Upper lobe of left lung (tissue), 4 donors: ENCODE measurements around the gene BABAM2.

Experiments
- EP300 ChIP-seq, 4 donors: sonication (generic); formaldehyde crosslinking; IDR thresholded peaks; one replicate each; pipeline ENCODE4 v1.5.1; 2017; ENCODE audit warnings: antibody characterized with exemption in 4 of 4, control low read depth in 2 of 4
- POLR2A ChIP-seq, 4 donors: fragments of 450-650 bp; IDR thresholded peaks; one replicate each; pipeline ENCODE4 v1.5.1; 2016 to 2017; ENCODE audit warnings: antibody characterized with exemption in 4 of 4, mild to moderate bottlenecking in 2 of 4
- TF ChIP-seq, protein P1 (sequence below), 6 experiments: fragments of 450-650 bp in 4 of 6; fragments of 200-600 bp in 2 of 6; sonication (generic) in 2 of 6; IDR thresholded peaks; one replicate each; pipeline ENCODE4 v1.5.1; 2016 to 2019; ENCODE audit warnings: antibody characterized with exemption in 6 of 6

DNA sequence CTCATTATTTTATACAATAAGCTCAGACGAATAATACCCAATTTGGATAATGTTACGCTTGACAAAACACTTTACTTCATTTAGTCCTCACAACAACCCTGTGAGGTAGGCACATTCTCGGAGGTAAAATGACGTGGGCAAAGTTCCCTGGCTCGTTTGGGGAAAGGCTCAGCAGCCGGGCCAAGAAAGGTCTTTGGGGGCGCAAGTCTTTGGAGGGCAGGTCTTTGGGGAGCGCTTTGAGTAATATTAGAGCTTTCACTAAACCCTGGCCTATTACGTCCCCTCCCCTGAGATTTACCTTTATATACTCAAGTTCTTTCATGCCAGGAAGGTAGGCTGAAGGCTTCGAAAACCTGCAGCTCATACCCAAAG lies 769 bp upstream of the BABAM2 start:
- TF ChIP-seq, protein P1, sequence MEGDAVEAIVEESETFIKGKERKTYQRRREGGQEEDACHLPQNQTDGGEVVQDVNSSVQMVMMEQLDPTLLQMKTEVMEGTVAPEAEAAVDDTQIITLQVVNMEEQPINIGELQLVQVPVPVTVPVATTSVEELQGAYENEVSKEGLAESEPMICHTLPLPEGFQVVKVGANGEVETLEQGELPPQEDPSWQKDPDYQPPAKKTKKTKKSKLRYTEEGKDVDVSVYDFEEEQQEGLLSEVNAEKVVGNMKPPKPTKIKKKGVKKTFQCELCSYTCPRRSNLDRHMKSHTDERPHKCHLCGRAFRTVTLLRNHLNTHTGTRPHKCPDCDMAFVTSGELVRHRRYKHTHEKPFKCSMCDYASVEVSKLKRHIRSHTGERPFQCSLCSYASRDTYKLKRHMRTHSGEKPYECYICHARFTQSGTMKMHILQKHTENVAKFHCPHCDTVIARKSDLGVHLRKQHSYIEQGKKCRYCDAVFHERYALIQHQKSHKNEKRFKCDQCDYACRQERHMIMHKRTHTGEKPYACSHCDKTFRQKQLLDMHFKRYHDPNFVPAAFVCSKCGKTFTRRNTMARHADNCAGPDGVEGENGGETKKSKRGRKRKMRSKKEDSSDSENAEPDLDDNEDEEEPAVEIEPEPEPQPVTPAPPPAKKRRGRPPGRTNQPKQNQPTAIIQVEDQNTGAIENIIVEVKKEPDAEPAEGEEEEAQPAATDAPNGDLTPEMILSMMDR (IDR thresholded peaks at IDR 0.05): no peak
- TF ChIP-seq POLR2A (IDR thresholded peaks at IDR 0.05) (no peak), EP300 (IDR thresholded peaks at IDR 0.05) (no peak)
